B cell (primary cell): Measurements from ENCODE around the gene PGAP3.

Experiments
- EZH2 ChIP-seq: IDR thresholded peaks from 2 replicates; pipeline ENCODE4 v1.6.1; 2012; ENCODE audit warnings: borderline replicate concordance, low read depth, mild to moderate bottlenecking, moderate library complexity, low read length; ENCODE audit not compliant: insufficient read depth, poor library complexity, severe bottlenecking
- TF ChIP-seq, protein P1 (sequence below): fragments of 200-600 bp; IDR thresholded peaks from one replicate; pipeline ENCODE4 v1.8.0; 2022; ENCODE audit warnings: antibody characterized with exemption, mild to moderate bottlenecking

DNA sequence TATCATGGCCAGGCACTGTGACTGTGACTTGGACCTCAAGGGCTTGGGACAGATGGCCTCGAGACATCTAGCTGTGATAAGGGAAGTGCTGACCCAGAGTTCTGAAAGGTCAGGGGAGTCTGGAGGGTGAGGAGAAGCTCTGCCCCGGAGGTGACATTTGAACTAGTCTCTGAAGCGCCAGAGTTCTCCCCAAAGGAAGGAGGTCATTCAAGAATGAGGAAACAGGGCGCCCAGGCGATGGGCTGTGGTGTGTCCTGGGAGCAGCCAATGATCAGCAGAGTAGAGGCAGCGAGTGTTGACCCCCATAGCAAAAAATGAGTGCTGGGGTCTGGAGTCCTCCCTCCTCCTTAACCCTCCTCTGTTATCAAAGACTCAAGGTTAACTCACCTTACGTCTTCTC is 46.0 kb downstream of the PGAP3 start:
- TF ChIP-seq, protein P1, sequence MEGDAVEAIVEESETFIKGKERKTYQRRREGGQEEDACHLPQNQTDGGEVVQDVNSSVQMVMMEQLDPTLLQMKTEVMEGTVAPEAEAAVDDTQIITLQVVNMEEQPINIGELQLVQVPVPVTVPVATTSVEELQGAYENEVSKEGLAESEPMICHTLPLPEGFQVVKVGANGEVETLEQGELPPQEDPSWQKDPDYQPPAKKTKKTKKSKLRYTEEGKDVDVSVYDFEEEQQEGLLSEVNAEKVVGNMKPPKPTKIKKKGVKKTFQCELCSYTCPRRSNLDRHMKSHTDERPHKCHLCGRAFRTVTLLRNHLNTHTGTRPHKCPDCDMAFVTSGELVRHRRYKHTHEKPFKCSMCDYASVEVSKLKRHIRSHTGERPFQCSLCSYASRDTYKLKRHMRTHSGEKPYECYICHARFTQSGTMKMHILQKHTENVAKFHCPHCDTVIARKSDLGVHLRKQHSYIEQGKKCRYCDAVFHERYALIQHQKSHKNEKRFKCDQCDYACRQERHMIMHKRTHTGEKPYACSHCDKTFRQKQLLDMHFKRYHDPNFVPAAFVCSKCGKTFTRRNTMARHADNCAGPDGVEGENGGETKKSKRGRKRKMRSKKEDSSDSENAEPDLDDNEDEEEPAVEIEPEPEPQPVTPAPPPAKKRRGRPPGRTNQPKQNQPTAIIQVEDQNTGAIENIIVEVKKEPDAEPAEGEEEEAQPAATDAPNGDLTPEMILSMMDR, result no peak
- TF ChIP-seq EZH2, result no peak
